ENCODE results near the gene RPS16.
A peak's percentile ranks its signal among the peaks of the same experiment; 100 is the strongest.

Gene RPS16

DNA sequence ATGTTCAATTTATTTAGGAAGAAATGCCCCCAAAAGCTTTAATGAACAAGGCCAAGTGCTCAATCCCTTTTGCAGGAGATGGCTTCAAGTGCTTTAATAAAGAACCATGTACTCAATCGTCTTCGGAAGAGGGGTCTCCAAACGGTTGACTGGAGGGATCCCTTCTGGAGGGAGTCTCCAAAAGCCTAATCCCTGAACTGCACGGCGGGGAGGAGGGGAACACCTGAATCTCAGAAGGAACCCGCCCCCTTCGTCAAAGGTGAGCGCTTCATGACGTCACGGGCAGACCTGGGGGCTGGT, 45.3 kb downstream of the RPS16 start (continued):
- TF ChIP-seq, protein P1, sequence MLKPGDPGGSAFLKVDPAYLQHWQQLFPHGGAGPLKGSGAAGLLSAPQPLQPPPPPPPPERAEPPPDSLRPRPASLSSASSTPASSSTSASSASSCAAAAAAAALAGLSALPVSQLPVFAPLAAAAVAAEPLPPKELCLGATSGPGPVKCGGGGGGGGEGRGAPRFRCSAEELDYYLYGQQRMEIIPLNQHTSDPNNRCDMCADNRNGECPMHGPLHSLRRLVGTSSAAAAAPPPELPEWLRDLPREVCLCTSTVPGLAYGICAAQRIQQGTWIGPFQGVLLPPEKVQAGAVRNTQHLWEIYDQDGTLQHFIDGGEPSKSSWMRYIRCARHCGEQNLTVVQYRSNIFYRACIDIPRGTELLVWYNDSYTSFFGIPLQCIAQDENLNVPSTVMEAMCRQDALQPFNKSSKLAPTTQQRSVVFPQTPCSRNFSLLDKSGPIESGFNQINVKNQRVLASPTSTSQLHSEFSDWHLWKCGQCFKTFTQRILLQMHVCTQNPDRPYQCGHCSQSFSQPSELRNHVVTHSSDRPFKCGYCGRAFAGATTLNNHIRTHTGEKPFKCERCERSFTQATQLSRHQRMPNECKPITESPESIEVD (tag by site-specific recombination; IDR thresholded peaks at IDR 0.05), result no peak
- TF ChIP-seq, protein P2, sequence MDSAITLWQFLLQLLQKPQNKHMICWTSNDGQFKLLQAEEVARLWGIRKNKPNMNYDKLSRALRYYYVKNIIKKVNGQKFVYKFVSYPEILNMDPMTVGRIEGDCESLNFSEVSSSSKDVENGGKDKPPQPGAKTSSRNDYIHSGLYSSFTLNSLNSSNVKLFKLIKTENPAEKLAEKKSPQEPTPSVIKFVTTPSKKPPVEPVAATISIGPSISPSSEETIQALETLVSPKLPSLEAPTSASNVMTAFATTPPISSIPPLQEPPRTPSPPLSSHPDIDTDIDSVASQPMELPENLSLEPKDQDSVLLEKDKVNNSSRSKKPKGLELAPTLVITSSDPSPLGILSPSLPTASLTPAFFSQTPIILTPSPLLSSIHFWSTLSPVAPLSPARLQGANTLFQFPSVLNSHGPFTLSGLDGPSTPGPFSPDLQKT (IDR thresholded peaks at IDR 0.05; ENCODE audit: borderline replicate concordance, low read depth, low read length), result no peak
- TF ChIP-seq ZNF426 (tag by site-specific recombination; IDR thresholded peaks at IDR 0.05), result no peak
- TF ChIP-seq KLF8 (tag by site-specific recombination; IDR thresholded peaks at IDR 0.05), result no peak
- TF ChIP-seq, protein P3, sequence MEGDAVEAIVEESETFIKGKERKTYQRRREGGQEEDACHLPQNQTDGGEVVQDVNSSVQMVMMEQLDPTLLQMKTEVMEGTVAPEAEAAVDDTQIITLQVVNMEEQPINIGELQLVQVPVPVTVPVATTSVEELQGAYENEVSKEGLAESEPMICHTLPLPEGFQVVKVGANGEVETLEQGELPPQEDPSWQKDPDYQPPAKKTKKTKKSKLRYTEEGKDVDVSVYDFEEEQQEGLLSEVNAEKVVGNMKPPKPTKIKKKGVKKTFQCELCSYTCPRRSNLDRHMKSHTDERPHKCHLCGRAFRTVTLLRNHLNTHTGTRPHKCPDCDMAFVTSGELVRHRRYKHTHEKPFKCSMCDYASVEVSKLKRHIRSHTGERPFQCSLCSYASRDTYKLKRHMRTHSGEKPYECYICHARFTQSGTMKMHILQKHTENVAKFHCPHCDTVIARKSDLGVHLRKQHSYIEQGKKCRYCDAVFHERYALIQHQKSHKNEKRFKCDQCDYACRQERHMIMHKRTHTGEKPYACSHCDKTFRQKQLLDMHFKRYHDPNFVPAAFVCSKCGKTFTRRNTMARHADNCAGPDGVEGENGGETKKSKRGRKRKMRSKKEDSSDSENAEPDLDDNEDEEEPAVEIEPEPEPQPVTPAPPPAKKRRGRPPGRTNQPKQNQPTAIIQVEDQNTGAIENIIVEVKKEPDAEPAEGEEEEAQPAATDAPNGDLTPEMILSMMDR (tag by site-specific recombination; IDR thresholded peaks at IDR 0.05), result no peak
- 0 out of 2 replicates have a peak, but pooled peaks have one; percentile 85 for TF ChIP-seq ZNF121 (tag by site-specific recombination; IDR thresholded peaks at IDR 0.05)
- TF ChIP-seq, protein P4, sequence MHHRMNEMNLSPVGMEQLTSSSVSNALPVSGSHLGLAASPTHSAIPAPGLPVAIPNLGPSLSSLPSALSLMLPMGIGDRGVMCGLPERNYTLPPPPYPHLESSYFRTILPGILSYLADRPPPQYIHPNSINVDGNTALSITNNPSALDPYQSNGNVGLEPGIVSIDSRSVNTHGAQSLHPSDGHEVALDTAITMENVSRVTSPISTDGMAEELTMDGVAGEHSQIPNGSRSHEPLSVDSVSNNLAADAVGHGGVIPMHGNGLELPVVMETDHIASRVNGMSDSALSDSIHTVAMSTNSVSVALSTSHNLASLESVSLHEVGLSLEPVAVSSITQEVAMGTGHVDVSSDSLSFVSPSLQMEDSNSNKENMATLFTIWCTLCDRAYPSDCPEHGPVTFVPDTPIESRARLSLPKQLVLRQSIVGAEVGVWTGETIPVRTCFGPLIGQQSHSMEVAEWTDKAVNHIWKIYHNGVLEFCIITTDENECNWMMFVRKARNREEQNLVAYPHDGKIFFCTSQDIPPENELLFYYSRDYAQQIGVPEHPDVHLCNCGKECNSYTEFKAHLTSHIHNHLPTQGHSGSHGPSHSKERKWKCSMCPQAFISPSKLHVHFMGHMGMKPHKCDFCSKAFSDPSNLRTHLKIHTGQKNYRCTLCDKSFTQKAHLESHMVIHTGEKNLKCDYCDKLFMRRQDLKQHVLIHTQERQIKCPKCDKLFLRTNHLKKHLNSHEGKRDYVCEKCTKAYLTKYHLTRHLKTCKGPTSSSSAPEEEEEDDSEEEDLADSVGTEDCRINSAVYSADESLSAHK (tag by site-specific recombination; IDR thresholded peaks at IDR 0.05), result no peak
- TF ChIP-seq, protein P5, sequence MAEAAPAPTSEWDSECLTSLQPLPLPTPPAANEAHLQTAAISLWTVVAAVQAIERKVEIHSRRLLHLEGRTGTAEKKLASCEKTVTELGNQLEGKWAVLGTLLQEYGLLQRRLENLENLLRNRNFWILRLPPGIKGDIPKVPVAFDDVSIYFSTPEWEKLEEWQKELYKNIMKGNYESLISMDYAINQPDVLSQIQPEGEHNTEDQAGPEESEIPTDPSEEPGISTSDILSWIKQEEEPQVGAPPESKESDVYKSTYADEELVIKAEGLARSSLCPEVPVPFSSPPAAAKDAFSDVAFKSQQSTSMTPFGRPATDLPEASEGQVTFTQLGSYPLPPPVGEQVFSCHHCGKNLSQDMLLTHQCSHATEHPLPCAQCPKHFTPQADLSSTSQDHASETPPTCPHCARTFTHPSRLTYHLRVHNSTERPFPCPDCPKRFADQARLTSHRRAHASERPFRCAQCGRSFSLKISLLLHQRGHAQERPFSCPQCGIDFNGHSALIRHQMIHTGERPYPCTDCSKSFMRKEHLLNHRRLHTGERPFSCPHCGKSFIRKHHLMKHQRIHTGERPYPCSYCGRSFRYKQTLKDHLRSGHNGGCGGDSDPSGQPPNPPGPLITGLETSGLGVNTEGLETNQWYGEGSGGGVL (tag by site-specific recombination; IDR thresholded peaks at IDR 0.05), result peak; percentile 79; the same call in 1 of the 2 replicates
- peak; percentile 66; the same call in 1 of the 2 replicates for TF ChIP-seq ZNF184 (tag by site-specific recombination; IDR thresholded peaks at IDR 0.05)
- TF ChIP-seq, protein P6, sequence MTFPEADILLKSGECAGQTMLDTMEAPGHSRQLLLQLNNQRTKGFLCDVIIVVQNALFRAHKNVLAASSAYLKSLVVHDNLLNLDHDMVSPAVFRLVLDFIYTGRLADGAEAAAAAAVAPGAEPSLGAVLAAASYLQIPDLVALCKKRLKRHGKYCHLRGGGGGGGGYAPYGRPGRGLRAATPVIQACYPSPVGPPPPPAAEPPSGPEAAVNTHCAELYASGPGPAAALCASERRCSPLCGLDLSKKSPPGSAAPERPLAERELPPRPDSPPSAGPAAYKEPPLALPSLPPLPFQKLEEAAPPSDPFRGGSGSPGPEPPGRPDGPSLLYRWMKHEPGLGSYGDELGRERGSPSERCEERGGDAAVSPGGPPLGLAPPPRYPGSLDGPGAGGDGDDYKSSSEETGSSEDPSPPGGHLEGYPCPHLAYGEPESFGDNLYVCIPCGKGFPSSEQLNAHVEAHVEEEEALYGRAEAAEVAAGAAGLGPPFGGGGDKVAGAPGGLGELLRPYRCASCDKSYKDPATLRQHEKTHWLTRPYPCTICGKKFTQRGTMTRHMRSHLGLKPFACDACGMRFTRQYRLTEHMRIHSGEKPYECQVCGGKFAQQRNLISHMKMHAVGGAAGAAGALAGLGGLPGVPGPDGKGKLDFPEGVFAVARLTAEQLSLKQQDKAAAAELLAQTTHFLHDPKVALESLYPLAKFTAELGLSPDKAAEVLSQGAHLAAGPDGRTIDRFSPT (tag by site-specific recombination; IDR thresholded peaks at IDR 0.05), result no peak
- no peak for TF ChIP-seq ZNF416 (tag by site-specific recombination; IDR thresholded peaks at IDR 0.05)
- 0 out of 2 replicates have a peak, but pooled peaks have one; percentile 39 for TF ChIP-seq IKZF3 (tag by site-specific recombination; IDR thresholded peaks at IDR 0.05)
- TF ChIP-seq HOXD13 (CRISPR knock-in tag; IDR thresholded peaks at IDR 0.05; ENCODE audit: borderline replicate concordance), result 0 out of 2 replicates have a peak, but pooled peaks have one; percentile 31
- peak; percentile 100; the same call in 1 of the 2 replicates for TF ChIP-seq ZBTB21 (tag by site-specific recombination; IDR thresholded peaks at IDR 0.05)
- TF ChIP-seq, protein P7, sequence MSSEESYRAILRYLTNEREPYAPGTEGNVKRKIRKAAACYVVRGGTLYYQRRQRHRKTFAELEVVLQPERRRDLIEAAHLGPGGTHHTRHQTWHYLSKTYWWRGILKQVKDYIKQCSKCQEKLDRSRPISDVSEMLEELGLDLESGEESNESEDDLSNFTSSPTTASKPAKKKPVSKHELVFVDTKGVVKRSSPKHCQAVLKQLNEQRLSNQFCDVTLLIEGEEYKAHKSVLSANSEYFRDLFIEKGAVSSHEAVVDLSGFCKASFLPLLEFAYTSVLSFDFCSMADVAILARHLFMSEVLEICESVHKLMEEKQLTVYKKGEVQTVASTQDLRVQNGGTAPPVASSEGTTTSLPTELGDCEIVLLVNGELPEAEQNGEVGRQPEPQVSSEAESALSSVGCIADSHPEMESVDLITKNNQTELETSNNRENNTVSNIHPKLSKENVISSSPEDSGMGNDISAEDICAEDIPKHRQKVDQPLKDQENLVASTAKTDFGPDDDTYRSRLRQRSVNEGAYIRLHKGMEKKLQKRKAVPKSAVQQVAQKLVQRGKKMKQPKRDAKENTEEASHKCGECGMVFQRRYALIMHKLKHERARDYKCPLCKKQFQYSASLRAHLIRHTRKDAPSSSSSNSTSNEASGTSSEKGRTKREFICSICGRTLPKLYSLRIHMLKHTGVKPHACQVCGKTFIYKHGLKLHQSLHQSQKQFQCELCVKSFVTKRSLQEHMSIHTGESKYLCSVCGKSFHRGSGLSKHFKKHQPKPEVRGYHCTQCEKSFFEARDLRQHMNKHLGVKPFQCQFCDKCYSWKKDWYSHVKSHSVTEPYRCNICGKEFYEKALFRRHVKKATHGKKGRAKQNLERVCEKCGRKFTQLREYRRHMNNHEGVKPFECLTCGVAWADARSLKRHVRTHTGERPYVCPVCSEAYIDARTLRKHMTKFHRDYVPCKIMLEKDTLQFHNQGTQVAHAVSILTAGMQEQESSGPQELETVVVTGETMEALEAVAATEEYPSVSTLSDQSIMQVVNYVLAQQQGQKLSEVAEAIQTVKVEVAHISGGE (tag by site-specific recombination; conservative IDR thresholded peaks at IDR 0.05; ENCODE audit: low read depth), result no peak
- no peak for TF ChIP-seq MYNN (tag by site-specific recombination; IDR thresholded peaks at IDR 0.05; ENCODE audit: borderline replicate concordance)
- no peak for TF ChIP-seq GLI4 (tag by site-specific recombination; IDR thresholded peaks at IDR 0.05)
- no peak for TF ChIP-seq ZNF37A (tag by site-specific recombination; IDR thresholded peaks at IDR 0.05)
- TF ChIP-seq, protein P8, sequence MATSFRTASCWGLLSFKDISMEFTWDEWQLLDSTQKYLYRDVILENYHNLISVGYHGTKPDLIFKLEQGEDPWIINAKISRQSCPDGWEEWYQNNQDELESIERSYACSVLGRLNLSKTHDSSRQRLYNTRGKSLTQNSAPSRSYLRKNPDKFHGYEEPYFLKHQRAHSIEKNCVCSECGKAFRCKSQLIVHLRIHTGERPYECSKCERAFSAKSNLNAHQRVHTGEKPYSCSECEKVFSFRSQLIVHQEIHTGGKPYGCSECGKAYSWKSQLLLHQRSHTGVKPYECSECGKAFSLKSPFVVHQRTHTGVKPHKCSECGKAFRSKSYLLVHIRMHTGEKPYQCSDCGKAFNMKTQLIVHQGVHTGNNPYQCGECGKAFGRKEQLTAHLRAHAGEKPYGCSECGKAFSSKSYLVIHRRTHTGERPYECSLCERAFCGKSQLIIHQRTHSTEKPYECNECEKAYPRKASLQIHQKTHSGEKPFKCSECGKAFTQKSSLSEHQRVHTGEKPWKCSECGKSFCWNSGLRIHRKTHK (tag by site-specific recombination; IDR thresholded peaks at IDR 0.05), result no peak
- no peak for TF ChIP-seq ZNF324 (tag by site-specific recombination; IDR thresholded peaks at IDR 0.05)
- TF ChIP-seq, protein P9, sequence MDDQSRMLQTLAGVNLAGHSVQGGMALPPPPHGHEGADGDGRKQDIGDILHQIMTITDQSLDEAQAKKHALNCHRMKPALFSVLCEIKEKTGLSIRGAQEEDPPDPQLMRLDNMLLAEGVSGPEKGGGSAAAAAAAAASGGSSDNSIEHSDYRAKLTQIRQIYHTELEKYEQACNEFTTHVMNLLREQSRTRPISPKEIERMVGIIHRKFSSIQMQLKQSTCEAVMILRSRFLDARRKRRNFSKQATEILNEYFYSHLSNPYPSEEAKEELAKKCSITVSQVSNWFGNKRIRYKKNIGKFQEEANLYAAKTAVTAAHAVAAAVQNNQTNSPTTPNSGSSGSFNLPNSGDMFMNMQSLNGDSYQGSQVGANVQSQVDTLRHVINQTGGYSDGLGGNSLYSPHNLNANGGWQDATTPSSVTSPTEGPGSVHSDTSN (CRISPR knock-in tag; IDR thresholded peaks at IDR 0.05), result no peak
- no peak for TF ChIP-seq ZNF600 (tag by site-specific recombination; IDR thresholded peaks at IDR 0.05)
